Prostate gland (tissue), 2 donors: ENCODE measurements around the gene ITGA6.

ENCODE experiments used
- POLR2AphosphoS5 ChIP-seq: sonication (generic); formaldehyde crosslinking; IDR thresholded peaks from one replicate; pipeline ENCODE4 v1.6.1; 2017; ENCODE audit warnings: antibody characterized with exemption
- TF ChIP-seq, protein P1 (sequence below), 4 experiments: fragments of 200-600 bp in 2 of 4; fragments of 450-650 bp in 2 of 4; sonication (generic) in 2 of 4; IDR thresholded peaks; 1 replicate in 3 of 4; 2 replicates in 1 of 4; pipeline ENCODE4 v1.5.1; 2016 to 2019; ENCODE audit warnings: antibody characterized with exemption in 4 of 4, mild to moderate bottlenecking in 2 of 4, moderate library complexity in 2 of 4

DNA sequence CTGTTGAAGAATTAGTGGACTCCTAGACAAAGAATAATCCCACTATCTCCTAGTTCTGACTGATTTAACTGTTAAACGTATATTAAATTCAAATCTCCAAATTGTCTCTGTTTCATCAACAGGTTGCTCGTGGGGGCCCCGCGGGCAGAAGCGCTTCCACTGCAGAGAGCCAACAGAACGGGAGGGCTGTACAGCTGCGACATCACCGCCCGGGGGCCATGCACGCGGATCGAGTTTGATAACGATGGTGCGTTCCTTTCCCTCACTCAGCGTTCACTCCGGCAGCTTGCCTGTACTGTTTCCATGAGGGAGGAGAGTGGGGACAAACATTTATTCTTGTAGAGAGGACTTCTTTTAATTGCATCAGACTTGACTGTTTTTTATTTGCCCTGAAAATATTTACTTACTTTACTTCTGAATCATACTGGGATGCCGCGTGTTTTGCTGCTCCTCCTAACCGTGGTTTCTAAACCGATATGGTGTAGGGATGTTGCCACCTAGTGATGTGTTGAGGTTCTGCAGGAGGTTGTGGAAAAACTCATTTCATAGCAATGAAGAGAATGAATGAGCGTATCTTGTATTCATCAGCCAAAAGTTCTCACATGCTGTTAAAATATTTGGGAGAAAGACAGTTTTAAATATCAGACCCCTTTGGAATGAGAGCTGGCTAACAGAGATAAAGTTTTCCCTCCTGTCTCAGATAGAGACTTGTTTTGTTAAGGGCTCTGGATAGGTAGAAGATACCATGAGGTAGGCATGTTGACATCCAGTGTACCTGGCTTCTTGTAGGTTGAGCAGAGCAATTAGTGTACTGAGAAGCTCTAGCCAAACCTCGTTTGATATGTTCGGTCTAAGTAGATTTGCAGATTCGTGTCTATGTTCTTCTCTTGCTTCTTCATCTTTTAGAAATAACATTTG, 38.3 kb downstream of the ITGA6 start:
- TF ChIP-seq, protein P1, sequence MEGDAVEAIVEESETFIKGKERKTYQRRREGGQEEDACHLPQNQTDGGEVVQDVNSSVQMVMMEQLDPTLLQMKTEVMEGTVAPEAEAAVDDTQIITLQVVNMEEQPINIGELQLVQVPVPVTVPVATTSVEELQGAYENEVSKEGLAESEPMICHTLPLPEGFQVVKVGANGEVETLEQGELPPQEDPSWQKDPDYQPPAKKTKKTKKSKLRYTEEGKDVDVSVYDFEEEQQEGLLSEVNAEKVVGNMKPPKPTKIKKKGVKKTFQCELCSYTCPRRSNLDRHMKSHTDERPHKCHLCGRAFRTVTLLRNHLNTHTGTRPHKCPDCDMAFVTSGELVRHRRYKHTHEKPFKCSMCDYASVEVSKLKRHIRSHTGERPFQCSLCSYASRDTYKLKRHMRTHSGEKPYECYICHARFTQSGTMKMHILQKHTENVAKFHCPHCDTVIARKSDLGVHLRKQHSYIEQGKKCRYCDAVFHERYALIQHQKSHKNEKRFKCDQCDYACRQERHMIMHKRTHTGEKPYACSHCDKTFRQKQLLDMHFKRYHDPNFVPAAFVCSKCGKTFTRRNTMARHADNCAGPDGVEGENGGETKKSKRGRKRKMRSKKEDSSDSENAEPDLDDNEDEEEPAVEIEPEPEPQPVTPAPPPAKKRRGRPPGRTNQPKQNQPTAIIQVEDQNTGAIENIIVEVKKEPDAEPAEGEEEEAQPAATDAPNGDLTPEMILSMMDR (IDR thresholded peaks at IDR 0.05): peak; percentile 74 to 96 (median 89)
- TF ChIP-seq POLR2AphosphoS5: peak; percentile 96
